CD14-positive monocyte (primary cell): ENCODE data around the gene YTHDF1. TPM values are rescaled to one million over a fixed set of nuclear protein-coding genes. Genes with fewer than 3 reads are reported as not detected.
"Not testable (repeated sequence)": the region's sequence is repeated elsewhere in the genome, so short reads cannot be mapped to it uniquely, and the experiment has no call there.

ENCODE experiments used
- DNase-seq, 3 donors: peaks; one replicate each; pipeline ENCODE4 v3.0.0-alpha.2; 2011 to 2022
- H2AFZ ChIP-seq: 2 replicates; pipeline ENCODE4 v1.6.0; 2012; ENCODE audit warnings: mild to moderate bottlenecking, low read depth, low read length, inconsistent platforms; ENCODE audit not compliant: insufficient read depth, poor library complexity, severe bottlenecking
- H3K27ac ChIP-seq, 2 donors: 1 replicate in 1 of 2; 2 replicates in 1 of 2; pipeline ENCODE4 v1.5.1; 2012 to 2013; ENCODE audit warnings: low read length in 2 of 2, control low read depth in 1 of 2, inconsistent platforms in 1 of 2, low read depth in 1 of 2, mild to moderate bottlenecking in 1 of 2
- H3K27me3 ChIP-seq, 2 donors: one replicate each; pipeline versions ENCODE4 v1.6.0 to v1.6.1; 2011 to 2013; ENCODE audit warnings: low read length in 2 of 2; ENCODE audit not compliant: control insufficient read depth in 2 of 2, insufficient read depth in 2 of 2
- H3K36me3 ChIP-seq, 2 donors: replicated peaks in 1 of 2; 1 replicate in 1 of 2; 2 replicates in 1 of 2; pipeline versions ENCODE4 v1.5.1 to v1.6.1; 2012 to 2013; ENCODE audit warnings: low read length in 2 of 2, control low read depth in 1 of 2, inconsistent platforms in 1 of 2, mild to moderate bottlenecking in 1 of 2; ENCODE audit not compliant: insufficient read depth in 2 of 2, control insufficient read depth in 1 of 2
- H3K4me1 ChIP-seq, 2 donors: 1 replicate in 1 of 2; 2 replicates in 1 of 2; pipeline versions ENCODE4 v1.5.1 to v1.6.1; 2012 to 2013; ENCODE audit warnings: low read length in 2 of 2, control low read depth in 1 of 2, inconsistent platforms in 1 of 2, mild to moderate bottlenecking in 1 of 2, moderate library complexity in 1 of 2; ENCODE audit not compliant: insufficient read depth in 2 of 2, control insufficient read depth in 1 of 2
- H3K4me2 ChIP-seq: replicated peaks from 2 replicates; pipeline ENCODE3; 2012; ENCODE audit warnings: low read length, moderate library complexity, mild to moderate bottlenecking; ENCODE audit not compliant: poor library complexity, severe bottlenecking; ENCODE audit errors: extremely low read depth
- H3K4me3 ChIP-seq, 3 experiments: fragments of 200-600 bp in 1 of 3; sonication (generic) in 1 of 3; replicated peaks in 1 of 3; 1 replicate in 2 of 3; 2 replicates in 1 of 3; pipeline ENCODE4 v1.5.1; 2011 to 2013; ENCODE audit warnings: low read length in 3 of 3, mild to moderate bottlenecking in 3 of 3, control low read depth in 2 of 3, low read depth in 2 of 3, inconsistent platforms in 1 of 3, moderate library complexity in 1 of 3
- H3K79me2 ChIP-seq: 2 replicates; pipeline ENCODE4 v1.6.0; 2012; ENCODE audit warnings: mild to moderate bottlenecking, control low read depth, inconsistent platforms, low read length, moderate library complexity; ENCODE audit not compliant: insufficient read depth
- H3K9ac ChIP-seq: 2 replicates; pipeline ENCODE4 v1.6.0; 2017; ENCODE audit warnings: low read length, mild to moderate bottlenecking; ENCODE audit not compliant: insufficient read depth, poor library complexity, severe bottlenecking
- H3K9me3 ChIP-seq, 2 donors: replicated peaks in 1 of 2; 1 replicate in 1 of 2; 2 replicates in 1 of 2; pipeline versions ENCODE4 v1.5.1 to v1.6.1; 2012 to 2013; ENCODE audit warnings: low read length in 2 of 2, control low read depth in 1 of 2; ENCODE audit not compliant: control insufficient read depth in 1 of 2, insufficient read depth in 1 of 2
- H4K20me1 ChIP-seq: 2 replicates; pipeline ENCODE4 v1.6.0; 2012; ENCODE audit warnings: mild to moderate bottlenecking, low read length, control low read depth, moderate library complexity; ENCODE audit not compliant: insufficient read depth
- H3K27ac Mint-ChIP-seq, 7 donors: one replicate each; pipeline ENCODE4 v1.8.0; 2020; ENCODE audit warnings: mild to moderate bottlenecking in 7 of 7, mixed read lengths in 7 of 7, moderate library complexity in 6 of 7, inconsistent platforms in 2 of 7
- H3K27me3 Mint-ChIP-seq, 3 donors: one replicate each; pipeline ENCODE4 v1.8.0; 2021 to 2022; ENCODE audit warnings: low read depth in 3 of 3, mild to moderate bottlenecking in 3 of 3, mixed read lengths in 3 of 3, moderate library complexity in 3 of 3, inconsistent platforms in 1 of 3
- H3K36me3 Mint-ChIP-seq, 2 donors: one replicate each; pipeline ENCODE4 v1.8.0; 2020; ENCODE audit warnings: mixed read lengths in 2 of 2, inconsistent platforms in 1 of 2, mild to moderate bottlenecking in 1 of 2
- H3K4me1 Mint-ChIP-seq: one replicate; pipeline ENCODE4 v1.8.0; 2020; ENCODE audit warnings: mild to moderate bottlenecking, mixed read lengths
- H3K4me3 Mint-ChIP-seq, 2 donors: one replicate each; pipeline ENCODE4 v1.8.0; 2020; ENCODE audit warnings: mild to moderate bottlenecking in 2 of 2, mixed read lengths in 2 of 2, moderate library complexity in 1 of 2
- H3K9me3 Mint-ChIP-seq, 7 donors: one replicate each; pipeline ENCODE4 v1.8.0; 2020 to 2022; ENCODE audit warnings: mixed read lengths in 7 of 7, mild to moderate bottlenecking in 6 of 7, moderate library complexity in 6 of 7, inconsistent platforms in 2 of 7
- CTCF ChIP-seq: fragments of 200-600 bp; IDR thresholded peaks from one replicate; pipeline ENCODE4 v1.8.0; 2022; ENCODE audit warnings: antibody characterized with exemption, mild to moderate bottlenecking
- WGBS: methylation state at CpG from one replicate; pipeline ENCODE4 v1.1.5; 2013; ENCODE audit warnings: missing lambda C conversion rate; ENCODE audit not compliant: insufficient coverage; 5-methylcytosine and 5-hydroxymethylcytosine counted together
- intact Hi-C, 2 donors: fragments of 100-400 bp; cut with micrococcal nuclease; formaldehyde crosslinking; loops; one replicate each; pipeline versions ENCODE4 v1.15.0 to v1.15.1; 2023
- polyA plus RNA-seq, 3 donors: library from polyadenylated mRNA; depleted of rRNA in 1 of 3; unstranded in 2 of 3; stranded (reverse) in 1 of 3; fragments of 300-500 nt in 2 of 3; fragments of >200 nt in 1 of 3; fragmentation: Illumina TruSeq in 2 of 3; gene quantifications; 1 replicate in 2 of 3; 2 replicates in 1 of 3; pipeline ENCODE4 v1.2.3, GENCODE V29; 2012 to 2021

Gene YTHDF1
- polyA plus RNA-seq, 3 donors, result 18.0 to 33.4 (median 25.9) TPM

- no peaks in the 10 kb centered on the region for H3K4me1 ChIP-seq
- H3K36me3 ChIP-seq, result no peaks in the 10 kb centered on the region
- 76% methylated on average over 6 of the region's 8 CpGs for WGBS
- Mint-ChIP-seq H3K27ac (no peak overlapping the region), H3K9me3 (peaks cover 0 to 16% (median 0%) of the 10 kb centered on the region in 7 donors), H3K4me3 (peak overlapping the region in 1 of 2 donors; percentile 82), H3K36me3 (no peaks in the 10 kb centered on the region), H3K27me3 (peaks cover 54 to 80% (median 57%) of the 10 kb centered on the region in 3 donors), H3K4me1 (no peaks in the 10 kb centered on the region)
- intact Hi-C loops, result no loop called here
- no peak overlapping the region for H3K9ac ChIP-seq
- H2AFZ ChIP-seq, result no peak overlapping the region
- no peak overlapping the region for H3K4me2 ChIP-seq
- no peak for TF ChIP-seq CTCF
- H4K20me1 ChIP-seq, result no peaks in the 10 kb centered on the region
- no peak overlapping the region for H3K4me3 ChIP-seq
- H3K27ac ChIP-seq, result no peak overlapping the region
- H3K9me3 ChIP-seq, result peaks cover 0 to 11% of the 10 kb centered on the region in 2 donors
- H3K27me3 ChIP-seq, result peaks cover 17 to 50% of the 10 kb centered on the region in 2 donors
- no peak for DNase-seq
- H3K79me2 ChIP-seq, result no peaks in the 10 kb centered on the region
These were observed 36.4 kb upstream of the YTHDF1 start for GRCh38 chr20:63252284-63252711.

GRCh38 chr20:63251350-63251749 lies 35.4 kb upstream of the YTHDF1 start:
- H3K36me3 ChIP-seq, H3K4me3 ChIP-seq, H3K4me3 Mint-ChIP-seq, H3K4me2 ChIP-seq, H3K36me3 Mint-ChIP-seq, H3K9ac ChIP-seq, H3K27ac Mint-ChIP-seq, H3K79me2 ChIP-seq, H3K27ac ChIP-seq, H4K20me1 ChIP-seq, H3K4me1 ChIP-seq, intact Hi-C loops, H2AFZ ChIP-seq, DNase-seq, H3K4me1 Mint-ChIP-seq: not testable (repeated sequence)
- Mint-ChIP-seq H3K9me3 (peaks cover 0 to 16% (median 0%) of the 10 kb centered on the region in 7 donors), H3K27me3 (peaks cover 55 to 80% (median 56%) of the 10 kb centered on the region in 3 donors)
- H3K9me3 ChIP-seq, result peaks cover 0 to 11% of the 10 kb centered on the region in 2 donors
- peaks cover 17 to 54% of the 10 kb centered on the region in 2 donors for H3K27me3 ChIP-seq
- 9% methylated on average over 8 of the region's 14 CpGs for WGBS
